GM21723 (cell line): ENCODE measurements around the gene SMYD1.

Experiments
- ATAC-seq: cut with Tn5 transposase; IDR thresholded peaks from one replicate; pipeline ENCODE4 v1.9.1; 2021; ENCODE audit warnings: mild to moderate bottlenecking, moderate library complexity; ENCODE audit not compliant: unreplicated experiment

Gene SMYD1

DNA sequence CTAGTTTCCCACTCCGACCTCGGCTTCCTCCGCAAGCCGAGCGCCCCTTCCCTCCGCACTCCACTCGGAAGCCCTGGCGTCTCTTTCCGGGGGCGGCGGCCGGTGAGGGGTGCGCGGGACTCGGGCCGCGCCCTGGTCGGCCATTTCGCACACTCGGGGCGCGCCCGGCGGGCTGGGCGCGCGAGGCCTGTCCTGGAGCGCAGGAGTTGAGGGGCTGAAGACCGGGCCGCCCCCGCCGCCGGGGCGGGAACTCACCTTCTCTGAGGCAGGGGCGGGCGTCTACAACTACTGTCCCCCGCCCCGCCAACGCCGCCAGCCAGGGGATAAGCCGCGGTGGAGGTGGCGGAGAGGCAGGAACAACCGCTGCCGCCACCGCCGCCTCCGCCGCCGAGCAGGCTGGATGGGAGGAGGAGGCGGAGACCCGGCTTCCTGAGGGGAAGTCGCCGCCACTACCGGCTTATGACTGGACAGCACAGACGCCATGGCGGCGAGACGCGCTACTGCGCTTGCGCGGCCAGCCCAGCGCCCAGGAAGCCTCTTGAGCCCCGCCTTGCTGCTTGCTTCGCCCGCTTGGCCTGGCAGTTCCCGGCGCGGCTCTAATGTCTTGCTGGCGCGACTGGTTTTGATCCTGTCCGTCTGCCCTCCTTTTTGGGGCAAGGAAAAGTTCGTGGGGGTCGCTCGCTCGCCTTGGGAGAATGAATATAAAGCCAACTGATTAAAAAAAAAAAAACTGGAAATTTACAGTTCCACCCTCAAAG, 12.1 kb upstream of the SMYD1 start, which contains the start of gene KRCC1:
KRCC1 (minus strand) TSS at position 413 of the 758 bp plus-strand sequence. CDS start 27,220 bp downstream, outside the sequence.
- peak; percentile 96 for ATAC-seq

DNA sequence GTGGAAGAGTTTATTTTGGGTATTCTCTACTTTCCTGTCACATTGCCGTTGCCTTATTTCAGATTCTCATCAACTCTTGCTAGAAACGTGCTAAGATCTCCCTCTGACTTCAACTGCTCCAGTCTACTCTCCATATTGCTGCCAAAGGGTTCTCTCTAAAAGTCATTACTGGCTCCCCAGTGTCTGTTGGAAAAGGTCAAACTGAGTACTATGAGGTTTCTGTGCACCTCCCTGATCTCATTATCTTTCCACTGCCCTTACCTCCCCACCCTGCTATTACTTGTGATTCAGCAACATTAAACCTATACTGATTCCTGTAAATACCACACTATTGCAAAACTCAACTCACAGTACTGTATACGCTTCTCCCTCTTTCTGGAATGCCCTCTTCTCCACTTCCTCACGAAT, 10.2 kb upstream of the SMYD1 start:
- no peak for ATAC-seq

DNA sequence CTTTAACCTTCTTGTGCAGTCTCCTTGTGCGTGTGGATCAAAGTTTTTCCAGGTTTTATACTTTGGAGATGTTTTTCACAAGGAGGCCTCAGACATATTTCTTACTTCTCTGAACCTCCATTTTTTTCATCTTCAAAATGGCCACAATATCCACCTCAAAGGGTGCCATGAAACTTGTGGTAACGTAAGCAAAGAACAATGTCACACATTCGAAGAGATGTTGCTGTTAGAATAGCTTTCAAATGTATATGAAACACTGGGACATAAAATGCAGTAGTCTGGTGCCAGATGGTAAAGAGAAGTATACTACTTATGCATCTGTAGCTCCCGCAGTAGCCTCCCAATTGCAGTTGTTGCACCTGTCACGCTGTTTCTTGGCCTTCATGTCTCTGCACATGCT, 9.4 kb upstream of the SMYD1 start:
- no peak for ATAC-seq

DNA sequence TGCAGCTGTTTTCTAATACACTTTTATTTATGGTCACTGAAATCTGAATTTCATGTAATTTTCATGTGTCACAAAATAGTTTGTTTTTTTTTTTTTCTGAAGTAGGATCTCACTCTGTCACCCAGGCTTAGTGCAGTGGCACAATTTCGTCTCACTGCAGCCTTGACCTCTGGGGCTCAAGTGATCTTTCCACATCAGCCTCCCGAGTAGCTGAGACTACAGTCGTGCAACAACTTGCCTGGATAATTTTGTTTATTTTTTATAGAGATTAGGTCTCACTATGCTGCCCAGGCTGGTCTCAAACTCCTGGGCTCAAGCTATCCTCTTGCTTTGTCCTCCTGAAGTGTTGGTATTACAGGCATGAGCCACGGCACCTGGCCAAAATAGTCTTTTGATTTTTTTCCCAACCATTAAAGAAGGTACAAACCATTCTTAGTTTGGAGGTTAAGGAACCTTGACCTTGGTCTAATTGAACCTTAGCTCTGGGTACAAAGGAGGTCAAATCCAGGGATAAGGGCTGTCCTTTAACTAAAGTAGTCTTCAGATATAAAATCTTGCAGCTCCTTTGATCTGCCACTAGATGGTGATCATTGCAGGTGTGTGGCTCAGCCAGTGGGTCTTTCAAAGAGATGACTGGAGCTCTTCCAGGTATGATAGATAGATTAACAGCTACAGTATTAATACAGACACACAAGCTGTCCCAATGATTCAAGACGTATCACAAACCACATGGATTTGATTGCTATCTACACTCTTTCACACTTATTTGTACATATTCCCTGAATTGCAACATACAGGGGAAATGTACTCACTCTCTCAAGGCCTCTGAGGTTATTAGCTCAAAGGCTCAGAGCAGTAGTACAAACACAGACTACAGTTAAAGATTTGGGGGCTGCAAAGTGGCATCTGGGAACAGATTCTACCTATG, 7.4 kb upstream of the SMYD1 start:
- ATAC-seq, result peak; percentile 46

DNA sequence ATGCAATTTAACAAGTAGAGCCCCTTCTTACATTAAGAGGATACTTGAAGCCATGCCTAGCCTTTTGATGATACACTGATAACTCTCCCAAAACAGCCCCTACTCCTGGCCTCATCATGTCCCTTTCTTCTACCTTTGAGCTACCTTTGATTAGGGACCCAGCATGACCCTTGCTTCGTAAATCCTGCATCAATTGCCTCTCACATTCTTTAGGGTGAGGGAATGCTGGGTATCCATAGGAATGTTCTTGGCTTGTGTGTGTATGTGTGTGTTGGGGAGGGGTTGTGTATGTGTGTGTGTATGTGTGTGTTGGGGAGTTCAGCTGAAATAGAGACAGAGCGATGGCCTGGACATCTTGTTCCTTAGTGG, 6.7 kb upstream of the SMYD1 start:
- ATAC-seq, result no peak

DNA sequence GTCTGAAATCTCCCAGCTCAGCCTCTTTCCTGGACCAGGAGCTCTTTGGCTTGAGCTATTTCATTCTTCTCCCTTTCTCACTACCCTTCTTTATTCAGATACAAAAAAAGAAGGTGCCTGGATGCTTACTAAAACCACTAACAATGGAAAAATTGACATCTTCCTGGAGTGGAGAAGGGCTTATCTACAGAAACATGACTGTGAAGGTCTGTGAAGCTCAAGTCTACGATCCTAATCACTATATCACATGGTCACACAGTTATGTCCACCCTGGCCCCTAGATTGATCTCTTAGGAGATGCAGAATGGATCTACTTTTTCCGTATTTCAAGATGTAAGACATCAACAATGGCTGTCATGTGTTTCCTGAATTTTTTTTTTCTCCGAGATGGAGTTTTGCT, 6.3 kb upstream of the SMYD1 start:
- ATAC-seq, result no peak

DNA sequence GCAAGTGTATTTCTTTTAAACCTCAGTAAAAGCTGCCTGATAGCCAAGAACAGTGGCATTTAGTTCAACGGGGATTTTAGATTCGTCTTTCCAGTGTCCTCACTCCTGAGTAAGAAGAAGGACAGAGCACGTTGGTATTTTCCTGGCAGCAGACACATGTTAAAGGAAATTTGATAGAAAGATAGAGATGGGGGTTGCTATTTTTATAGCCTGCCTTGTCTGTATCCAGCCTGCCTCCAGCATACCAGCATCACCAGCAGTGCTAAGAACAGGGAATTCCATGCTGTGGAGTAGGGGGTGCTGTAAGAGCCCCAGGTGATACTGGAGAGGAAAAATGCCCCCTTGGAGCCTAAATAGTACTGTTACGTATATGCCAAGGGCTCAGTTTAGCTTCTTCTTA, 1.1 kb upstream of the SMYD1 start:
- no peak for ATAC-seq

DNA sequence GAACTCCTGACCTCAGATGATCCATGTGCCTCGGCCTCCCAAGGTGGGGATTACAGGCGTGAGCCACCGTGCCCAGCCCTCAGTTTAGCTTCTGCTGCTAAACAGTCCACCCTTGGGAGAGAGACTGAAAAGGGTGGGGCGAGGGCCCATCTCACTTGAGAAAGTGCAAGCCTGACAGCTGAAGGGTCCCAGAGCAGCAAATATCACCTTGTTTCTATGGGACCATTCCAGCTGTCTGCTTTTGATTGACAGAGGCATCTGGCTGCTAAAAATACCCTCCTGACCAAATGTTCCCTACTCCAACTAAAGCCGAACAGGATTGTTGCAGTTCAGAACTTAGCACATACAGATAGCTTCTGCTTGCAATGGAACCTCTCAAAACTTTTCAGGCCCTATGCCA, 436 bp upstream of the SMYD1 start:
- ATAC-seq, result no peak

DNA sequence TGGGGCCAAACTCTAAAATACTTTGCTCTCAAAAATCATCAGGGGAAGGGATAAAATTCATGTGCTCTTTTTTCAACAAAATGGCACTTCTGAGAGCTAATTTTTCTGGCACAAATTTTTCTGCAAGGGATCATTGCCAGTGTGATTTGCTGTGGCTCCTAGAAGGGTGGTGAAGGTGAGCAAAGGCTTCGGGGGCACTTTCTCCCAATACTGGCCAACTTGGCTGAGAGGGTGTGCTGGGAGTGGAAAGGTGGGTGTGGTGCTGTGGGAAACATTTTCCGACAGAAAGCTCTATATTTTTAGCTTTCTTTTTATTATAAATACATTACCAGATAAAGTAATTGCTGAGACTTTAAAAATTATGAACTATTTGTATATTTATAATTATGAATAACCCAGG, 419 bp downstream of the SMYD1 start:
- ATAC-seq, result no peak

DNA sequence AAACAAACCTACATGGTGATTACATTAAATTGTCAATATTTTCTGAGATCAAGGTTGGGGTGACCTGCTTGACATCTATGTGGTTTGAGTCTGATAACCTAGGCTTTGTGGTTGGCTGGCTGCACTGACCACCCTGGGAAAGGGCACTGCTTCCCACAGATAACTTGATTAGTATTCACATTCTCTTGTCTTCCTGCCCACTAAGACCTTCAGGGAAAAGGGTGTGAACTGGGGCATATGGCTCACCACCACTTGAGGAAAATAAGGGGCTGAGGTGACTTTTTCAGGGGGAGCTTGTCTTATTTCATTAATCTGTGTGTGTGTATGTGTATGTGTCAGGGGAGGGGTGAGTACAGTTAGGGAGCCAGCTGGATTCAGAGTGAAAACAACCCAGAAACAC, 1.5 kb downstream of the SMYD1 start:
- ATAC-seq, result no peak

DNA sequence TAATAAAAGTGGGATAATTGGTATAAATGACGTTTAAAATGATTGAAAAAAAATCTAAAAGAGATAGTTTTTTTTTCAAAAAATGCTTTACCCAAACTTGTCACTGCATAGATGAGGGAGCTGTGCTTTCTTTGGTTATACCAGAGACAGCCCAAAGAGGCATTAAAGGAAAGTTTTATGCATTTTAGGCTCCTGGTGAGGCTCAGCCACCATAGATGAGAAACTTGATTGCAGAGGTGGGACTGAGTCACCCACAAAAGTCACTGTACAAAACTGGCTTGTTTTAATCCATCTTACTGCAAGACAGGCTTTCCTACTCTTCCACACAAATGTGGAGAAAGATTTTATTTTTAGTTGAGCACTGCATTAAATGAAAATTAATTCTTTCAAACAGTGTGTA, 2.4 kb downstream of the SMYD1 start:
- no peak for ATAC-seq

DNA sequence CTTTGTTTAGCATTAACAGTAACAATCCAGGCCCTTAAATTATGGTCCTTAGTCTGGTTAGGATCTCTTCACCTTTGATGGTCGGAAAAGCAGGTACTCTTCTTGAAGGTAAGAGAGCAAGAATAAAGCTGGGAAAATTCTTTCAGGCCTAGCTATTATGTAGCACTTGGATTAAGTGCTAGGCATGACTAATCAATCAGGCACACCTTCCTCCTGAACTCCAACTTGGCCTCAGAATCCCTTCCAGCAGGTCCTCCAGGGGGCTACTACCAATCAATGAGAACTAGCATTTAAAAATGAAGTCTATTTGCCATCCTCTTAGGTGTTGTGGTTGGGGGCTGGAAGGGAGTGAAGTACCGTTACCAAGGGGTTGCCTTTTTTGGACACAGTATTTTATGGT, 3.7 kb downstream of the SMYD1 start:
- no peak for ATAC-seq

DNA sequence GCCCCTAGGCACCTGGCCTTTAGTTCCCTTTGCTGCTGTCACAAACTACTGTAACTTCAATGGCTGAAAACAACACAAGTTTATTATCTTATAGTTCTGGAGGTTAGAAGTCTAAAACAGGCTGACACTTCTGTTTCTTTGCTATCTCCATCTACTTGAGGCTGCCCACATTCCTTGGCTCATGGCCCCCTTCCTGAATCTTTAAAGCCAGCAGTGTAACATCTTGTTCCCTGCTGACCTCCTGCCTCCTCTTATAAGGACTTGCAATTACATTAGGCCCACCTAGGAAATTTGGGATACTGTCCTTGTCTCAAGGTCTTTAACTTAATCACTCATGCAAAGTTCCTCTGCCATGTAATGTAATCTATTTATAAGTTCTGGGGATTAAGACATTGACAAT, 6.5 kb downstream of the SMYD1 start:
- no peak for ATAC-seq

DNA sequence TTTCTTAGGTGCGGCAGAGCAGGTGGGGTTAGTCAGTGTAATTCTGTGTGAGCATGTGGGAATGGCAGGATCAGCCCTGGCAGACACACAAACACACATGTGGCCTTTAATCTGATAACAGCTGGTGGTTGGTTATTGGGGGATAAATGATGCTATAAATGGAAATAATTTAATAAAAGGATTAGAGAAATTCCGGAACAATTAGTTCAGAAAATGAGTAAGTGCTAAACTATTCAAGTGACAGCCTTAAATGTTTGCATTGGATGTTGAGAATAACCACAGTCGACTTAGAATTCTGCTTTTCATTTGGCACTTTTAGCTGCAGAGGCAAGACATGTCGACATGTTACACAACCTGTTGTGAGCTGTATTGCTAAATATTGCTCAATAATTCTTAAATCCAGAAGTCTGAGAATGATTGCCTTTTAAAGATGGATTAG, 7.2 kb downstream of the SMYD1 start:
- ATAC-seq, result no peak

DNA sequence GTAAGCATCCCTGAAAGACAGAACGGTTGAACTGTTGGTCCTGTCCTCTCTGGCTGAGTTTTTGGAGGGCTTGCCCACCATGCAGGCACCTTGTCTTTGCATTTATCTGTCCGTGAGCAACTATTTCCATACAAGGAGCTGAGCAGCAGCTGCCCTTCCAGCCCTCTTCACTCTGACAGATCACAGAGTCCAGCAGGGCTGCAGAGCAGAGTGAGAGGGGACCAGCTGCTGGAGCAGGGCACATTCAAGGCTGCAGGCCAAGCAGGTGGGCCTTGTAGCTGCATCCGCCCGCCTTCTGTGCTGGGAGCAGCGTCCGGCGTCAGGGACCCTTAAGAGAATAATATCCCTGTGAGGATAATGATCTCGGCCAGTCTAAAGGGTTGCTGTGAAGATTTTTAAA, 9.5 kb downstream of the SMYD1 start:
- ATAC-seq, result no peak

DNA sequence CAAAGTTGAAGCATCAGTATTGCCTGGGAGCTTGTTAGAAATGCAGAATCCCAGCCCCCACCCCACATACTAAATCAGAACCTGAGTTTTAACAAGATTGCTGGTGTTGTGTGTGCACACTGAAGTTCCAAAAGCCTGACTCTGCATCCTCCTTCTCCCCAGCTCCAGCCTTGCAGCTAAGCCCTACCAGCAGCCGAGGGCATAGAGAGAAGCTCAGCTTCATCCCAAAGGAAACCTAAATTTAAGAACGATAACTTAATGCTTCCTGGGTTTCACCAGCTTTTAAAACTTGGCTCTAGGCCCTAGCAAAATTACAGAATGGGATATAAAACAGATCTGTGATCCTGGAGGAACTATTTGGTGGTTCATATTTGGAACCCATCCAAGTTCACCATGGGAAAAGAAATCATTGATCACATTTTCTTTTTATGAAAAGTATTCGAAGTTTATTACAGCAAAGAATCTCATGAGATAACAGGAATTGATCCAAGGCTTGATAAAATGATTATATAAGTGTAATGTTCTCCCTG, 11.1 kb downstream of the SMYD1 start:
- no peak for ATAC-seq

DNA sequence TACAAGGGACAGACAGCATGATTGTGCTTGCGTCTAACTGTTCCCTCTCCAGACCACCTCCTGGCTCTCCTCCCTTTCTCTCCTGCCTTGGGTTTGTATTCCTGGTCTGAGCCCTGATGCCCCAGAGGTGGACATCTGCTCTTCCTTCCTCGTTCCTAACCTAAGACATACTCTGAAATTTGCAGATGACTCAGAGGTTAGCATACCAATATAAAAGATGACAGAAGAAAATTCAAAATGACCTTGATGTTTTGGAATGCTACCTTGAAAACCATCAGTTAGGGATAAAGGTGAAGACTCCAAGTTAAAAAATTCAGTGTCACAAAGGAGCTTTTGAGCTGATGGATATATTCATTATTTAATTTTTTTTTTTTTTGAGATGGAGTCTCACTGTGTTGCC, 12.9 kb downstream of the SMYD1 start:
- ATAC-seq, result no peak

DNA sequence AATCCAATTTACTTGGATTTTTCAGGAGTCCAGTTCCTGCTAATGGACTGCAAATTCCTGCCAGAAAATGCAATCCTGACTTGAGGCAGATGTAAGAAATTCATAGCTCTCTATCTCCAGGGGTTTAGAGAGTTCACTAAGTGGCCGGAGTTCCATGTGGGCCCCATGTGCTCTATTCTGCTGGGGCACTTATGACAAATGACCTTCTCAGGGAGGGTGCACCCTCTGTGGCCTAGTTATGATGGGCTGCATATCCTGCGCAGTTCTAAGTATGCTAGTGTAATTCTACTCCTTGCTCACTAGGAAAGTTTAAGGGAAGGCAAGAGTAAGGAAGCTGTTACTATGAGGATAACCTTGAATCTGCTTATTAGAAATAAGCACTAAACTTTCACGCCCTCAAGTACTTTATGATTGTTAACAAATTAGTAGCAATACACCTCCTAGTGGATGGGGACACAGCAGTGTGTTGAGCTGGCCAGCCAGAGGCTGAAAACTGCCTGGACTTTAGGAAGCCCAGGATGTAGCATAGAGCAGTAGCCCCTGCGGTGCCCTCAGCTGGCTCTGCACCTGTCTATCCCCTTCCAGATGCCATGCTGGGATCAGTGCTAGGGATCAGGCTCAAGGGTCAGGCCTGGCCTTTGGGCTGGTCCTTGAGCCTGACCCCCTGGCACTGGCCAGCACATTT, 14.4 kb downstream of the SMYD1 start:
- no peak for ATAC-seq

DNA sequence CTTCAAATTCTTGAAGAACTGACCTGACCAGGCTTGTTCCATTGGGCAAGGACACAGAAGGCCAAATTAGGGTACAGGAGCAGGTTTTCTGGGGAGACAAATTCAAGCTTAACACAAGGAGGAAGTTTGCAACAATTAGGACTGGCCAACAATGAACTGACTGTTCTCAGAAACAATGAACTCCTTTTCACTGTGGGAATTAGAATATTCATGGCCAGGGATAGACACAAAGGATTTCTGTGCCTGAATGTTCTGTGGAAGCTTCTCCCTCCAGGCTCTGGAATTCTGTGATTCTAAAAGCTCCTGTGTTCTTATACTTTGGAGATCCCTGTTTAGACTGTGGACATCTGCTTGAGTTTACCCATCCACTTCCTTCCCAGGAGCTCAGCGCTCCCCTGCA, 15.2 kb downstream of the SMYD1 start:
- no peak for ATAC-seq

DNA sequence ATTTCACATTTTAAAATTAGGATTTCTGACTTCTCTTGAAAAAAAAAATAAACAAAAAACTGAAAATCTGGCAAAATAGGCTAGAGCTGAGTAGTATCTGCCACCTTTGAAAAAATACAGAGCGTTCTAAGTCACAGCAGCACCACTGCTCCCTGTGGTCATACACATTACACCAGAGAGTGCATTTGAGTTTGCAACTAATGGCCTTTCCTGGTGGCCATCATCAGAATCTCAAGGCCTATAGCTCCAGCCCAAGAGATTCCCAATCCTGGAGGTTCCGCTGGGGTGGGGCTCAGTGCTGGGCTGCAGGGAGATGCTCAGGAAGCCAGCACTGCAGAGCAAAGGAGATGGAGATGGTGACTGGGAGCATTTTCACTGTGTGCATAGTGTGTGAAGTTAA, 17.5 kb downstream of the SMYD1 start:
- ATAC-seq, result no peak

DNA sequence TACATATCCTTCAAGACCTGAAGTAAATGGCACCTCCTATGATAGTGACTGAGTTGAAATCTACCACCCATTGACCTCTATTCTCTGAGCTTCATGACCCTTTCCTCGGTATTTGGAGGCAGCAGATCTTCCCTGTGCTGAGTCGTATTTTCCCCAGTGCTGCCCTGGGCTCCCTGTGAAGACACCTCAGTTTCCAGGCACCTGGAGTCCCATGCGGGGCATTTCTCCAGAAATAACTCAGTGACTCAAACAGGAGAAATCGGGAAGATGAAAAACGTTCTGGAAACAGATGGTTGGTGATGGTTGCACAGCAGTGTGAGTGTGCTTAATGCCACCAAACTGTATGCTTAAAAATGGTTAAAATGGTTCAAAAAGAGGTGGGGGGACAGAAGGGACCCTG, 18.0 kb downstream of the SMYD1 start:
- no peak for ATAC-seq
